HG03558 (cell line): ENCODE data around the gene DPH2.

ENCODE experiments used
- ATAC-seq: cut with Tn5 transposase; IDR thresholded peaks from one replicate; pipeline ENCODE4 v1.9.1; 2021; ENCODE audit warnings: moderate number of reproducible peaks; ENCODE audit not compliant: unreplicated experiment; ENCODE audit errors: extremely low read depth

The DPH2 gene

GRCh38 chr1:43938892-43939587 is 30.8 kb upstream of the DPH2 start:
- ATAC-seq, result no peak

- no peak for ATAC-seq
Observed at GRCh38 chr1:43942411-43942810, 27.4 kb upstream of the DPH2 start.

DNA sequence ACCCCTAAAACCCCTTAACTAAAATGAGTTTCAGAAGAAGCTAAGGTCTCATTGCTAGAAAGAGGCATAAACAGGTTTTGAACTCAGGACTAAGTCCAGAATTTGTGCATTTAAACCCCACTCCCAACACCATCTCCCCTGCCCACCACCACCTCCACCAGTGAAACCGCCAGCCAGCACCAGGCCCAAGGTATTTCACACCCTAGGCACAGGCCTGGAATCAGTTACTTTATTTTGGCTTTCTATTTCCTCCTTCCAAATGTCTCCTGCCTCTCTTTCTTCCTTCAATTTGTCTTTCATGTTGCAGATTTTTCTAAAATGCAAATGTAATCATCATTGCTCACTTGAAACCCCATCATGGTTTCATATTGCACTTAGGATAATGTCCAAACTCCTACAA is 24.9 kb upstream of the DPH2 start:
- no peak for ATAC-seq

GRCh38 chr1:43945674-43946235 is 24.1 kb upstream of the DPH2 start:
- ATAC-seq, result no peak

DNA sequence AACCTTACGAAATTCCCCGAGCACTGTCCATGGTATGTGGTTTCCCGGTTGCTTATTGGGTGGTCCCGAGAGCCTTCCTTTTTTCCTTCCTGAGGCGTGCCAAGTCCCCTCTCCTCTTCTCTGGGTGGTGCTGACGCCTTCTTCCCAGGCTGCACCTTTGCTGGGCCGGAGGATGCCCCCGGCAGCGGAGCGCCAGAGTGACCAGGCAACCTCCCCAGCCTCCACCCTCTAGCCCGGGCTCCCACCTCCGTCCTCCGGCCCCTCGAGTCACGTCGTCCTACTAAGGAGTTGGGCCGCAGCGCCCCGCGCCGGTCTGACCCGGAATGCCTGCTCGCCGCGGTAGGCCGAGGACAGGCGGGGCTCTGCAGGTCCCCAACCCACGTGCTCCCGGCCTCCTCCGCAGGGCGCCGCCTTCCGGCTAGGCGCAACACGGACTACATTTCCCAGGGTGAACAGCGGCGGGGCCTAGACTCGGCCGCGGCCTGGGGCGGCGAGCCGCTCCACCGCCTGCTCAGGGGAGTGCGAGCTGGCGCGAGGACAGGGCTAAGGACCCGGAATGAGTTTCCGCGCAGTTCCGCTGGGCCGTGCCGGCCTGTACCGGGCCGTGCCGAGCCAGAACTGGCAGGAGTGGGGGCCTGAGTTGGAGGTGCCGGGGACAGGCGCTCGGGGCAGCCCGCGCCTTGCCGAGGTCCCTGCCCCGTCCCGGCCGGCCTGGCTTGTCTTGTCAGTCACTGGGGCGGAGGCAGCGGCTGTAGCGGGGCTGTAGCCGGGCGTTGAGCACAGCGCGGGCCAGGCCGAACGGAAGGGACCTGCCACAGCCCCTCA is 23.4 kb upstream of the DPH2 start, which contains the start of gene IPO13:
Gene IPO13 (plus strand): TSS at position 715 of the 825 bp plus-strand sequence. CDS start 651 bp downstream, outside the sequence.
- ATAC-seq, result peak; percentile 88

- ATAC-seq, result no peak
Observed at GRCh38 chr1:43947061-43947873, 22.5 kb upstream of the DPH2 start.

- ATAC-seq, result no peak
Observed at GRCh38 chr1:43947874-43948437, 21.9 kb upstream of the DPH2 start.

DNA sequence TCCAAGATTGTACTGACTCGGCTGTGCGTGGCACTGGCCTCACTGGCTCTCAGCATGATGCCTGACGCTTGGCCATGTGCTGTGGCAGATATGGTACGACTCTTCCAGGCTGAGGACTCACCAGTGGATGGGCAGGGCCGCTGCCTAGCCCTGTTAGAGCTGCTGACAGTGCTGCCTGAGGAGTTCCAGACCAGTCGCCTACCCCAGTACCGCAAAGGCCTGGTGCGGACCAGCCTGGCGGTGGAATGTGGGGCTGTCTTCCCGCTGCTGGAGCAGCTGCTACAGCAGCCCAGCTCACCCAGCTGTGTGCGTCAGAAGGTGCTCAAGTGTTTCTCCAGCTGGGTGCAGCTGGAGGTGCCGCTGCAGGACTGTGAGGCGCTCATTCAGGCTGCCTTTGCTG is 20.1 kb upstream of the DPH2 start:
- ATAC-seq, result no peak

DNA sequence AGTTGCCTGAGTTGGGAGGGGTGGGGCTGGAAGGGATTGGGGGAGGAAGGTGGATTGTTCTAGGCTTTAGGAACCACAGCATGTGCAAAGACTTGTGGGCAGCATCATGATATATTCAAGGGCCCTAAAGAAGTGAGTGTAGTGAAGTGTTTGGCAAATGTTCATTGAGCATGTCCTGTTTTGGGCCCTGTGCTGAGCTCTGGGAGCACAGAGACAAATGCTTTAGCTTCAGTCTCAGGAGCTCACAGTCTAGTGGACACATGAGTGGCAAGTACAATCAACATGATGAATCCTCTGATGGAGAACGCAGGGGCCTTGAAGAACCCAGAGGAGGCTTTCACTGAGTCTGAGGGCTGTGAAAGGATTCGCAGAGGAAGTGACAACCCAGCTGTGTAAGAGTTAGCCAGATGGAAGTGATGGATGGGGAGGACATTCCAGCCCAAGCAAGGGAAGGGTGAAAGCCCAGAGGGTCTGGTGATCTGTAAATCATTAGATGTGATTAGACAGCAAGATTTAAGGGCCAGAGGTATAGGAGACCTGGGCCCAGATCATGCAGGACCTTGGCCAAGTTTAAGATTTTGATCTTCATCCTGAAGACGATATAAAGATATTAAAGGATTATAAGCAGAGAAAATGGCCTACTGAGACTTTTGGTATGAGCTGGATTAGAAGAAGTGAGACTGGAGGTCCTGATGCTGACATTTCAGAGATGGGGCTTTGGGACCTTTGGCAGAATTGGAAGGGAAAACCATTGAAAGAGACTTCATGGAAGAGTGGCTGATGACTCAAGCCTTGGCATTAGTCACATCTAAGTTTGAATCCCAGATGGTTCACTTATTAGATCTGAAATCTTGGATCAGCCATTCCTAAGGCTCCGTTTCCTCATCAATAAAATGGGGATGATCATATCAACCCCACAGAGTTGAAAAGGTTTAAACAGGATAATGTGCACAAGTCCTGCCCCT is 18.5 kb upstream of the DPH2 start:
- ATAC-seq, result no peak

- no peak for ATAC-seq
Observed at GRCh38 chr1:43952731-43953346, 17.0 kb upstream of the DPH2 start.

- no peak for ATAC-seq
Observed at GRCh38 chr1:43953361-43953760, 16.4 kb upstream of the DPH2 start.

DNA sequence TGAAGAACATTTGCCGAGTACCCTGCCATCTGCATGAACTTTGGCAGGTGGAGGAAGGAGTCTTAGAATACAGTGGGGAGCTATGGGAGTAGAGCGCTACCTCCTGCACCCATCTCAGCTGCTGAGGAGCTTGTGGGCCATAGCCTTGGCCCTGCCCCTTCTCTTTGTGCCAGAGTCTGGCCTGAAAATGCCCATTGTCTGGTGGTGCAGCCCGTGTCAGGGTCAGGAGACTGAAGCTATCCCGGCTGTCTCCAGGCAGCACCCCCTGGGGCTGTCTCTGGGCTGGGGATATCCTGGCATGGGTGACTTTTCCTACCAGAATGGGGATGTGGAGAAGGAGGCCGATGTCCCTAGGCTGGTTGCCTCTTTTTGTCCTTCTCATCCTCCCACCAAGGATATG is 15.8 kb upstream of the DPH2 start:
- no peak for ATAC-seq

- no peak for ATAC-seq
Observed at GRCh38 chr1:43956234-43956633, 13.6 kb upstream of the DPH2 start.

GRCh38 chr1:43957407-43958040 is 12.3 kb upstream of the DPH2 start:
- ATAC-seq, result no peak

DNA sequence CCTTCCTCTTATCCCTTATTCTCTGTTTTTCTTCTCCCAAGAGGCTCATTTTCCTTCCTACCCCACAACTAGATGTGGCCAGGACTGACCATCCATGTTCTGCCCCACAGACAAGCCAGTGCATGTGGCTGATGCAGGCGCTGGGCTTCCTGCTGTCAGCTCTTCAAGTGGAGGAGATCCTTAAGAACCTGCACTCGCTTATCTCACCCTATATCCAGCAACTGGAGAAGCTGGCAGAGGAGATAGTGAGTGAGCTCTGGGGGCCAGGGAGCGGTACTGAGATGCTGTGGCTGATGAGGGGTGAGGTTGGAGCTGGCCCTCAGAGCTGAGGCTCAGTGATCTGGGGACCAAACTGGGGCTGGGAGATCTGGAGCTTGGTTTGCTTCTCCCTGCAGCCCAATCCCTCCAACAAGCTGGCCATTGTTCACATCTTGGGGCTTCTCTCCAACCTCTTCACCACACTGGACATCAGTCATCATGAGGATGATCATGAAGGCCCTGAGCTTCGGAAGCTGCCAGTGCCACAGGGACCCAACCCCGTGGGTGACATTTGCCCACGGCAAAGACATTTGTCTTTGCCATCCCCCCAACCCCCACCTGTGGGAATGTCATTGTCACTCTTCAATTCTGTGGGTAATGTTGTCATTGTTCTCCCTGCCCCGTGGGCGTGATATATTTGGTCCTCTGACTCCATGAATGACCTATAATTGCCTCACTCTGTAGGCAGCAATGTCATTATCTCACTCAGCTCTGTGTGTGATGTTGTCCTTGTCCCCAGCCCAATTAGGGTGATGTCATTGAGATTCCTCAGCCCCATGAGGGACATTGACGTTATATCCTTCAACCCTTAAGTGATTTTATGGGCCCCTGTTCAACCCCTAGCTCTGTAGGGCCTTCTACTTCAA is 11.2 kb upstream of the DPH2 start:
- ATAC-seq, result no peak

- no peak for ATAC-seq
Observed at GRCh38 chr1:43960798-43961197, 9.0 kb upstream of the DPH2 start.

- no peak for ATAC-seq
Observed at GRCh38 chr1:43961692-43962091, 8.1 kb upstream of the DPH2 start.
